ENCODE results near the gene MRPL39. TPM values are rescaled to one million over a fixed set of nuclear protein-coding genes. Genes with fewer than 3 reads are reported as not detected.

The MRPL39 gene
- total and polyA plus RNA-seq, 12 donors = 19.4 to 90.7 (median 41.7) TPM

- H3K36me3 ChIP-seq (replicated peaks in 1 of 2) = no peaks in the 10 kb centered on the region
- peak overlapping the region in 3 of 5 donors; percentile 61 to 81 (median 63) for H3K27ac ChIP-seq
- peak; percentile 29 to 55 (median 36) for DNase-seq
- H3K9me3 ChIP-seq (replicated peaks in 1 of 3) = no peaks in the 10 kb centered on the region
- H3K27me3 ChIP-seq = no peaks in the 10 kb centered on the region
- peaks cover 5 to 19% of the 10 kb centered on the region in 2 donors for H3K4me1 ChIP-seq (replicated peaks in 1 of 2)
- peak overlapping the region; percentile 22 to 81 (median 78) for H3K4me3 ChIP-seq
- 5 to 12% (median 6%) methylated on average over 14 to 27 of the region's 27 CpGs for WGBS, 4 donors
- peak in 1 of 2 donors; percentile 24 for TF ChIP-seq POLR2A (IDR thresholded peaks at IDR 0.05)
- TF ChIP-seq, protein P1, sequence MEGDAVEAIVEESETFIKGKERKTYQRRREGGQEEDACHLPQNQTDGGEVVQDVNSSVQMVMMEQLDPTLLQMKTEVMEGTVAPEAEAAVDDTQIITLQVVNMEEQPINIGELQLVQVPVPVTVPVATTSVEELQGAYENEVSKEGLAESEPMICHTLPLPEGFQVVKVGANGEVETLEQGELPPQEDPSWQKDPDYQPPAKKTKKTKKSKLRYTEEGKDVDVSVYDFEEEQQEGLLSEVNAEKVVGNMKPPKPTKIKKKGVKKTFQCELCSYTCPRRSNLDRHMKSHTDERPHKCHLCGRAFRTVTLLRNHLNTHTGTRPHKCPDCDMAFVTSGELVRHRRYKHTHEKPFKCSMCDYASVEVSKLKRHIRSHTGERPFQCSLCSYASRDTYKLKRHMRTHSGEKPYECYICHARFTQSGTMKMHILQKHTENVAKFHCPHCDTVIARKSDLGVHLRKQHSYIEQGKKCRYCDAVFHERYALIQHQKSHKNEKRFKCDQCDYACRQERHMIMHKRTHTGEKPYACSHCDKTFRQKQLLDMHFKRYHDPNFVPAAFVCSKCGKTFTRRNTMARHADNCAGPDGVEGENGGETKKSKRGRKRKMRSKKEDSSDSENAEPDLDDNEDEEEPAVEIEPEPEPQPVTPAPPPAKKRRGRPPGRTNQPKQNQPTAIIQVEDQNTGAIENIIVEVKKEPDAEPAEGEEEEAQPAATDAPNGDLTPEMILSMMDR (IDR thresholded peaks at IDR 0.05) = no peak
- intact Hi-C loops (cut with DNase I) = no loop called here
Observed at GRCh38 chr21:25640202-25640942, 33.1 kb upstream of the MRPL39 start.

- Histone ChIP-seq H3K27ac (peak overlapping the region in 4 of 5 donors; percentile 0 to 81 (median 62)), H3K9me3 (replicated peaks in 1 of 3) (no peaks in the 10 kb centered on the region), H3K4me3 (peak overlapping the region; percentile 22 to 81 (median 78)), H3K27me3 (no peaks in the 10 kb centered on the region), H3K36me3 (replicated peaks in 1 of 2) (no peaks in the 10 kb centered on the region), H3K4me1 (replicated peaks in 1 of 2) (peaks cover 5 to 19% of the 10 kb centered on the region in 2 donors)
- no peak for TF ChIP-seq POLR2A (IDR thresholded peaks at IDR 0.05)
- TF ChIP-seq, protein P1 (IDR thresholded peaks at IDR 0.05) = peak in 3 of 6 experiments; percentile 11 to 37 (median 34)
- WGBS, 4 donors = 0 to 1% (median 0%) methylated on average over 2 to 40 of the region's 40 CpGs
- intact Hi-C loops (cut with DNase I) = no loop called here
- DNase-seq = peak; percentile 39 to 61 (median 47)
Observed at GRCh38 chr21:25639551-25640201, 32.4 kb upstream of the MRPL39 start.

GRCh38 chr21:25638660-25639550, 31.6 kb upstream of the MRPL39 start, which contains the start of gene JAM2:
Gene JAM2 (plus strand): TSS chr21:25639258. CDS start chr21:25639822, 564 bp downstream.
- Histone ChIP-seq H3K4me3 (peak within 1 kb of the TSS; percentile 22 to 81 (median 78)), H3K27ac (peak within 1 kb of the TSS in 4 of 5 donors; percentile 0 to 81 (median 62)), H3K36me3 (replicated peaks in 1 of 2) (no peaks in the 10 kb centered on the region), H3K4me1 (replicated peaks in 1 of 2) (peaks cover 5 to 19% of the 10 kb centered on the region in 2 donors), H3K9me3 (replicated peaks in 1 of 3) (no peaks in the 10 kb centered on the region), H3K27me3 (no peaks in the 10 kb centered on the region)
- TF ChIP-seq, protein P1 (IDR thresholded peaks at IDR 0.05) = no peak
- TF ChIP-seq POLR2A (IDR thresholded peaks at IDR 0.05) = no peak
- DNase-seq = peak in 6 of 7 donors; percentile 24 to 50 (median 41)
- intact Hi-C loops (cut with DNase I) = no loop called here
- whole genome bisulfite sequencing, 4 donors = 0 to 2% (median 1%) methylated on average over 15 to 41 of the region's 41 CpGs
